ENCODE measurements around the gene SCYGR6. TPM values are rescaled to one million over a fixed set of nuclear protein-coding genes. Genes with fewer than 3 reads are reported as not detected.

The SCYGR6 gene
- not detected in 2 replicates for total RNA-seq (ENCODE audit: low replicate concordance)
- long read RNA-seq = 0 reads

DNA sequence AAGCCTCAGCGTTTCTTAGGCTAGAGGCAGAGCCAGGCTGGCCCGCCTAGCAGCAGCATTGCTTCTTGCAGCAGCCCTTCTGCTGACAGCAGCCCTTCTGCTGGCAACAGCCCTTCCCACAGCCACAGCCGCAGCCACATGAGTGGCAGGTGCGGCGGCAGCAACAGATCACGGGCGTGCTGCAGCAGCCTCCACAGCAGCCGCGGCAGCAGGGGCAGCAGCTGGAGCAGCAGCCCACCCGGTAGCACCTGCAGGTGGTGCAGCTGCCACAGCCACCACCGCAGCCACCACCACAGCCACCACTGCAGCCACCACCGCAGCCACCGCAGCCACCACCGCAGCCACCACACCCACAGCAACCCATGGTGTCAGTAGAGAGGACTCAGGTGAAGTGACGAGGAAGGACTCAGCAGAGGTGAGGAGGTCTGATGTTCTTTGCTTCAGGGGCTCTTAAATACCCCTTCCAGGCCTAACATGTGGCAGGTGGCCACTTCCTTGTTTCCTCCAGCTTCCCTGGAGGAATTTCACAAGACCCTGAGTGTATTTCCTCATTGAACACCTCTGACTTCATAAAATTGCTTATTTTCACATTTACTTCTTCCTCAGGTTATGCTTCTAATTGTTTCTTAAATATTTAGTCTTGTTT lies at the start of gene SCYGR6:
Gene SCYGR6 (minus strand): TSS at position 364 of the 646 bp plus-strand sequence. CDS start 0 bp downstream, at position 364.
- DNase-seq (ENCODE audit: extremely low spot score, unreplicated experiment) = no peak
- H3K27me3 Mint-ChIP-seq = no peaks in the 10 kb centered on the region
- TF ChIP-seq, protein P1, sequence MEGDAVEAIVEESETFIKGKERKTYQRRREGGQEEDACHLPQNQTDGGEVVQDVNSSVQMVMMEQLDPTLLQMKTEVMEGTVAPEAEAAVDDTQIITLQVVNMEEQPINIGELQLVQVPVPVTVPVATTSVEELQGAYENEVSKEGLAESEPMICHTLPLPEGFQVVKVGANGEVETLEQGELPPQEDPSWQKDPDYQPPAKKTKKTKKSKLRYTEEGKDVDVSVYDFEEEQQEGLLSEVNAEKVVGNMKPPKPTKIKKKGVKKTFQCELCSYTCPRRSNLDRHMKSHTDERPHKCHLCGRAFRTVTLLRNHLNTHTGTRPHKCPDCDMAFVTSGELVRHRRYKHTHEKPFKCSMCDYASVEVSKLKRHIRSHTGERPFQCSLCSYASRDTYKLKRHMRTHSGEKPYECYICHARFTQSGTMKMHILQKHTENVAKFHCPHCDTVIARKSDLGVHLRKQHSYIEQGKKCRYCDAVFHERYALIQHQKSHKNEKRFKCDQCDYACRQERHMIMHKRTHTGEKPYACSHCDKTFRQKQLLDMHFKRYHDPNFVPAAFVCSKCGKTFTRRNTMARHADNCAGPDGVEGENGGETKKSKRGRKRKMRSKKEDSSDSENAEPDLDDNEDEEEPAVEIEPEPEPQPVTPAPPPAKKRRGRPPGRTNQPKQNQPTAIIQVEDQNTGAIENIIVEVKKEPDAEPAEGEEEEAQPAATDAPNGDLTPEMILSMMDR (conservative IDR thresholded peaks at IDR 0.05) = no peak
- no peak within 1 kb of the TSS for H3K4me3 Mint-ChIP-seq
- peaks cover 4% of the 10 kb centered on the region for H3K4me1 Mint-ChIP-seq (ENCODE audit: unreplicated experiment)
- H3K9me3 Mint-ChIP-seq = no peaks in the 10 kb centered on the region
- H3K27ac Mint-ChIP-seq = no peak within 1 kb of the TSS
- H3K36me3 Mint-ChIP-seq = no peaks in the 10 kb centered on the region

DNA sequence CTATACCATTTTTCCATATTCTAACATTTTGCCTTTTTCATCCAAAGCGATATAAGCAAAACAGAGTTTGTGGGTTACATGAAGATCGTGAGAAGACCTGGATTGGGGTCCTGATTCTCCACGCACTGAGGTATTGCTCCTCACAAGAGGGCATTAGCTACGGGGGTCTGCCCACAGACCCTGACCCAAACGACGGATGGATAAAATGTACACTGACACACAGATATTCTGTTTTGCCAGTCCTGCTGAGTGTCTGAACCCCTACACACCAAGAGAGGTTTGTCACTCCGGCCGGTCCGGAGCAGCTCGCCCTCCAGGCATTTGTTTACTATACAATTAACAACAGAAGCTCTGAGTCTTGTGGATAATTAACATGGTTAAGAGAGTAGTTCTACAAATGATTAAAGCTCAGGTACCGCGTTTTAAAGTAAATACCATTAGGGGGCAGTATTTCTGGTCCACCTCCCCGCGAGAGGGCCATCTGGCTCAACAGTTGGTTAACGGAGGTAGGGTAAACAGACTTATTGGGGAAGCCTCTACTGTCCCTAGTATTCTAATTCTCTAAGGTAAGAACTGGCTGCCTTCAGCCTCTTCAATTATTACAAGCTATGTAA lies 49.6 kb upstream of the SCYGR6 start:
- Mint-ChIP-seq H3K27me3 (no peaks in the 10 kb centered on the region), H3K9me3 (no peaks in the 10 kb centered on the region), H3K4me3 (no peak overlapping the region), H3K36me3 (no peaks in the 10 kb centered on the region), H3K4me1 (ENCODE audit: unreplicated experiment) (no peaks in the 10 kb centered on the region), H3K27ac (no peak overlapping the region)
- TF ChIP-seq, protein P1 (conservative IDR thresholded peaks at IDR 0.05) = peak; percentile 35
- DNase-seq (ENCODE audit: extremely low spot score, unreplicated experiment) = no peak

- TF ChIP-seq, protein P1 (conservative IDR thresholded peaks at IDR 0.05) = no peak
- Mint-ChIP-seq H3K4me3 (no peak overlapping the region), H3K27ac (no peak overlapping the region), H3K4me1 (ENCODE audit: unreplicated experiment) (no peaks in the 10 kb centered on the region), H3K36me3 (no peaks in the 10 kb centered on the region), H3K9me3 (no peaks in the 10 kb centered on the region), H3K27me3 (no peaks in the 10 kb centered on the region)
- DNase-seq (ENCODE audit: extremely low spot score, unreplicated experiment) = no peak
Measured at GRCh38 chr2:227772932-227773331, 48.4 kb upstream of the SCYGR6 start.

DNA sequence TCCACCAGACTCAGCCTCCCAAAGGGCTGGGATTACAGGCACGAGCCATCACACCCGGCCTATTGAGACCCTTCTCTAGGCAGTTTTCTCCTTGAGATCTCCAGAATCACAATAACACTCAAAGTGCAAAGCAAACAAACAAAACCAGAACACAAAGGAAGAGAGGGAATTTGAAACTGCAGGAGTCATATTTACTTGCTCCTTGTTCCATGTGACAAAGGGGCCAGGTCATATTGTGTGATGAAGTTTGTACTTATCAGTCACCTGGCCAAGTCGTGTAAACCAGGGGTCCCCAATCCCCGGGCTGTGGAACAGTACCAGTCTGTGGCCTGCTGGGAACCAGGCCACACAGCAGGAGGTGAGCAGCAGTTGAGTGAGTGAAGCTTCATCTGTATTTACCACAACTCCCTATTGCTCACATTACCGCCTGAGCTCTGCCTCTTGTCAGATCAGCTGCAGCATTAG lies 47.7 kb upstream of the SCYGR6 start:
- TF ChIP-seq, protein P1 (conservative IDR thresholded peaks at IDR 0.05) = no peak
- Mint-ChIP-seq H3K36me3 (no peaks in the 10 kb centered on the region), H3K4me1 (ENCODE audit: unreplicated experiment) (no peaks in the 10 kb centered on the region), H3K9me3 (no peaks in the 10 kb centered on the region), H3K27ac (no peak overlapping the region), H3K4me3 (no peak overlapping the region), H3K27me3 (no peaks in the 10 kb centered on the region)
- DNase-seq (ENCODE audit: extremely low spot score, unreplicated experiment) = no peak

GRCh38 chr2:227767830-227768229 lies 43.3 kb upstream of the SCYGR6 start:
- Mint-ChIP-seq H3K27ac (no peak overlapping the region), H3K27me3 (no peaks in the 10 kb centered on the region), H3K4me3 (no peak overlapping the region), H3K4me1 (ENCODE audit: unreplicated experiment) (peaks cover 12% of the 10 kb centered on the region), H3K9me3 (no peaks in the 10 kb centered on the region), H3K36me3 (no peaks in the 10 kb centered on the region)
- DNase-seq (ENCODE audit: extremely low spot score, unreplicated experiment) = no peak
- TF ChIP-seq, protein P1 (conservative IDR thresholded peaks at IDR 0.05) = no peak

Measured in type B pancreatic cell (in vitro differentiated cells).